ENCODE measurements around the gene BMPR1B. TPM values are rescaled to one million over a fixed set of nuclear protein-coding genes. Genes with fewer than 3 reads are reported as not detected.

Gene BMPR1B
- total and polyA plus RNA-seq, 2 of the 4 experiments (the other 2 are of a cell fraction) = 0.24 to 0.90 TPM

GRCh38 chr4:95142932-95143331 lies 385.2 kb downstream of the BMPR1B start:
- in situ Hi-C loops (cut with MboI; ENCODE audit: low sequenced_read_pairs) = no loop called here
- POLR2A ChIA-PET (ENCODE audit: unreplicated experiment) = interaction anchor here (0.7 kb wide), 1 partner anchor 52 kb away, joined by 12 read pairs; no protein-coding TSS in a partner anchor

More at GRCh38 chr4:95142932-95143331, 385.2 kb downstream of the BMPR1B start:
- 0 out of 2 replicates have a peak, but pooled peaks cover 3% of the 10 kb centered on the region for H3K27me3 ChIP-seq (ENCODE audit: control insufficient read depth, insufficient read depth, low read length)
- no peaks in the 10 kb centered on the region for H3K79me1 ChIP-seq (ENCODE audit: low read depth in 1 of 2, low read length in 2 of 2)
- no peak for TF ChIP-seq MXI1 (IDR thresholded peaks at IDR 0.05; ENCODE audit: borderline replicate concordance, low read depth, low read length)
- TF ChIP-seq RFX5 (IDR thresholded peaks at IDR 0.05; ENCODE audit: low read depth, low read length) = no peak
- no peak for TF ChIP-seq CHD1 (IDR thresholded peaks at IDR 0.05; ENCODE audit: low read depth, low read length)
- TF ChIP-seq MAZ (IDR thresholded peaks at IDR 0.05; ENCODE audit: borderline replicate concordance, low read depth, low read length) = no peak
- no peak for TF ChIP-seq CEBPB (IDR thresholded peaks at IDR 0.05; ENCODE audit: low read depth, low read length)
- no peak for TF ChIP-seq MAFK (IDR thresholded peaks at IDR 0.05; ENCODE audit: low read depth, low read length)
- TF ChIP-seq BHLHE40 (IDR thresholded peaks at IDR 0.05; ENCODE audit: low read depth, low read length) = no peak
- TF ChIP-seq USF2 (IDR thresholded peaks at IDR 0.05; ENCODE audit: low read depth, low read length) = no peak
- no peak for TF ChIP-seq RAD21 (IDR thresholded peaks at IDR 0.05; ENCODE audit: low read length)
- no peak for TF ChIP-seq SMC3 (IDR thresholded peaks at IDR 0.05; ENCODE audit: low read depth, low read length)
- no peak for TF ChIP-seq NFE2L2 (IDR thresholded peaks at IDR 0.05; ENCODE audit: low read depth, low read length)
- TF ChIP-seq POLR2A (IDR thresholded peaks at IDR 0.05; ENCODE audit: low read depth, low read length) = no peak
- TF ChIP-seq FOS (IDR thresholded peaks at IDR 0.05; ENCODE audit: low read depth, low read length) = no peak
- no peak for TF ChIP-seq CTCF (conservative IDR thresholded peaks at IDR 0.05; ENCODE audit: low read depth, low read length)
- TF ChIP-seq RCOR1 (IDR thresholded peaks at IDR 0.05; ENCODE audit: insufficient replicate concordance, low read length) = no peak
- no peak for TF ChIP-seq ELK1 (IDR thresholded peaks at IDR 0.05; ENCODE audit: borderline replicate concordance, low read depth, low read length)
- no peak overlapping the region for H3K4ac ChIP-seq (ENCODE audit: low read depth, low read length)
- no peaks in the 10 kb centered on the region for H3K36me3 ChIP-seq (ENCODE audit: control insufficient read depth, insufficient read depth, low read length)
- no peak overlapping the region for H4K91ac ChIP-seq (ENCODE audit: insufficient read depth, low read depth, low read length)
- H2AFZ ChIP-seq (replicated peaks; ENCODE audit: low read length, poor library complexity) = no peak overlapping the region
- H2BK20ac ChIP-seq (ENCODE audit: low read depth, low read length) = no peak overlapping the region
- H2BK120ac ChIP-seq (ENCODE audit: low read depth, low read length) = no peak overlapping the region
- no peak overlapping the region for H2BK15ac ChIP-seq (ENCODE audit: low read depth, low read length)
- no peak overlapping the region for H2AK5ac ChIP-seq (ENCODE audit: low read depth, low read length)
- ATAC-seq (ENCODE audit: low read depth) (no peak), DNase-seq (no peak)
- no peak overlapping the region for H3K4me3 ChIP-seq (ENCODE audit: insufficient read depth, low read depth, low read length)
- dilution Hi-C loops (cut with HindIII; ENCODE audit: low sequenced_read_pairs, unreplicated experiment) (no loop called here), intact Hi-C loops (cut with micrococcal nuclease) (no loop called here)
- CTCF ChIA-PET = no interaction called here
- no peak overlapping the region for H2AK9ac ChIP-seq (replicated peaks; ENCODE audit: low read depth, low read length, poor library complexity)
- H3K18ac ChIP-seq (ENCODE audit: low read depth, low read length) = no peak overlapping the region
- H3K9me1 ChIP-seq (ENCODE audit: insufficient read depth, low read length) = no peaks in the 10 kb centered on the region
- no peak overlapping the region for H4K8ac ChIP-seq (ENCODE audit: low read depth in 2 of 2, low read length in 2 of 2)
- 80% methylated on average over 1 of the region's 4 CpGs; no CpG with 5 or more reads in 1 of the 2 experiments for WGBS, 2 experiments (ENCODE audit: extremely low coverage in 2 of 2, insufficient read length in 1 of 2)
- no peak overlapping the region for H3K56ac ChIP-seq (ENCODE audit: extremely low read depth, insufficient read depth, low read length)
- peaks cover 3% of the 10 kb centered on the region; the same call in 1 of the 2 replicates for H3K9me3 ChIP-seq (ENCODE audit: control insufficient read depth, insufficient read depth, low read length)
- BruUV-seq (replicated peaks) = no TSS peak
- H3K27ac ChIP-seq (ENCODE audit: insufficient read depth, low read length) = no peak overlapping the region
- H4K5ac ChIP-seq (ENCODE audit: low read depth, low read length) = no peak overlapping the region
- no peaks in the 10 kb centered on the region for H4K20me1 ChIP-seq (ENCODE audit: insufficient read depth, low read length)
- H3K9ac ChIP-seq (ENCODE audit: low read depth, low read length) = no peak overlapping the region
- no peak overlapping the region for H2BK5ac ChIP-seq (ENCODE audit: low read depth, low read length, poor library complexity, severe bottlenecking)
- H3K4me2 ChIP-seq (ENCODE audit: low read depth, low read length) = no peak overlapping the region
- H3K23ac ChIP-seq (ENCODE audit: low read depth, low read length) = no peak overlapping the region
- H3K4me1 ChIP-seq (ENCODE audit: control insufficient read depth, insufficient read depth, low read length) = no peaks in the 10 kb centered on the region
- H3K14ac ChIP-seq (replicated peaks; ENCODE audit: low read depth, low read length) = no peak overlapping the region

Data from IMR-90 (cell line).